ENCODE results near the gene PLAAT2. TPM values are rescaled to one million over a fixed set of nuclear protein-coding genes. Genes with fewer than 3 reads are reported as not detected.

The PLAAT2 gene
- total and polyA plus RNA-seq, 2 of the 13 experiments (the other 11 are each of a cell fraction or from before 2014, with no cell fraction given), result 0.22 TPM; not detected in 1

DNA sequence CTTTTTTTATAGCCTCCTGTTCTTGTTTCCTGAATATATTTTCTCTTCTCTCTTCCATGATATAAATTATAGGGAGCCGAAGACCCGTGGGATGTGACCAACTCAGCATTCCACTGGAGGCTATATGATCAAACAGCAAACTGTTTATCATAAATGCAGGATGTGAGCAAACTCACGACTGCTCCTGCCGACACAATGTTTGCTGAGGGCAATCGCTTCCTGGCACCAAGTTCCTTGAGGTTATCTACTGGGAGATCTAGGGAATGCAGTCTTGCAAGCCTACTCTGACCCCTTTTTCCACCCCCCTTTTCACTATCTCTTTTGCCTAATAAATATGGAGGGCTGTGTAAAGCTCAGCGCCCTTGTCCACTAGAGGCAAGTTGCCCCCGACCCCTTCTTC, 40.0 kb downstream of the PLAAT2 start:
- no TSS peak for BruUV-seq (replicated peaks)
- DNase-seq (ENCODE audit: low spot score), result no peak
- ChIA-PET POLR2A (no interaction called here), CTCF (ENCODE audit: low intra/inter-chr PET ratio, low total read pairs) (no interaction called here)
- Histone ChIP-seq H3K4me3 (replicated peaks in 1 of 3; ENCODE audit: insufficient read depth in 1 of 3, low read depth in 2 of 3, low read length in 3 of 3) (no peak overlapping the region), H2AFZ (ENCODE audit: low read length) (no peak overlapping the region), H3K4me1 (ENCODE audit: insufficient read depth, low read length) (no peaks in the 10 kb centered on the region), H3K79me2 (ENCODE audit: insufficient read depth, low read length) (no peaks in the 10 kb centered on the region), H4K20me1 (ENCODE audit: insufficient read depth, low read length) (no peaks in the 10 kb centered on the region), H3K4me2 (ENCODE audit: low read depth, low read length) (no peak overlapping the region), H3K9ac (ENCODE audit: insufficient read depth, low read depth, low read length) (no peak overlapping the region), H3K27me3 (ENCODE audit: control insufficient read depth in 1 of 2, insufficient read depth in 2 of 2, low read length in 2 of 2) (no peaks in the 10 kb centered on the region), H3K27ac (ENCODE audit: extremely low read length, insufficient read depth, low read length) (no peak overlapping the region), H3K9me3 (ENCODE audit: low read length) (no peaks in the 10 kb centered on the region; the same call in 1 of the 2 replicates), H3K36me3 (replicated peaks in 1 of 2; ENCODE audit: control insufficient read depth in 1 of 2, insufficient read depth in 2 of 2, low read length in 2 of 2) (no peaks in the 10 kb centered on the region)
- in situ Hi-C loops (cut with HindIII; ENCODE audit: extremely low pct_ligation_motif_present, low pct_unique_long_range_greater_than_20kb), result no loop called here
- no peak for ATAC-seq
- intact Hi-C loops (cut with micrococcal nuclease; ENCODE audit: unreplicated experiment), result no loop called here
- FAIRE-seq, result no peak
- 25% methylated on average over 7 of the region's 7 CpGs for WGBS (ENCODE audit: low lambda C conversion rate)
- TF ChIP-seq RELA (CRISPR knock-in tag; IDR thresholded peaks at IDR 0.05), result no peak

DNA sequence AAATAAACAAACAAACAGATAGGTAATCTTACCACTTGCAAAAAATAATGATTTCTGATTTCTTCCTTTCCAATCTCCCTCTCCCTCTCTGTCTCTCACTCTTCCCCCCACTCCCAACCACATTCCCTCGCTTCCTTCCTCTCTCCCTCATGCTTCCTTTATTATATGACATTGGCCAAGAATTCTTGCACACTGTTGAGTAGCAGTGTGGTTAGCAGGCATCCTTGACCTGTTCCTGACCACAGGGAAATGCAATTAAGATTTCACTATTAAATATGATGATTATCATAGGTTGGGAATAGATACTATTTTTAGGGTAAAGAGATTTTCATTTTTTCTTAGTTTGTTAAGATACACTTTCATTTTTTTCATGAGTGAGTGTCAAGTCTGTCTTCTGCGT, 41.3 kb downstream of the PLAAT2 start:
- POLR2A ChIA-PET, result no interaction called here
- CTCF ChIA-PET (ENCODE audit: low intra/inter-chr PET ratio, low total read pairs), result no interaction called here
- H3K9me3 ChIP-seq (ENCODE audit: low read length), result no peaks in the 10 kb centered on the region; the same call in 1 of the 2 replicates

More for the DNA sequence above, 41.3 kb downstream of the PLAAT2 start:
- H3K27ac ChIP-seq (ENCODE audit: extremely low read length, insufficient read depth, low read length), result no peak overlapping the region
- in situ Hi-C loops (cut with HindIII; ENCODE audit: extremely low pct_ligation_motif_present, low pct_unique_long_range_greater_than_20kb) (no loop called here), intact Hi-C loops (cut with micrococcal nuclease; ENCODE audit: unreplicated experiment) (no loop called here)
- ATAC-seq, result no peak
- no peaks in the 10 kb centered on the region for H4K20me1 ChIP-seq (ENCODE audit: insufficient read depth, low read length)
- H3K79me2 ChIP-seq (ENCODE audit: insufficient read depth, low read length), result no peaks in the 10 kb centered on the region
- no peak for DNase-seq (ENCODE audit: low spot score)
- no peak overlapping the region for H3K4me2 ChIP-seq (ENCODE audit: low read depth, low read length)
- FAIRE-seq, result no peak
- no peak overlapping the region for H3K4me3 ChIP-seq (replicated peaks in 1 of 3; ENCODE audit: insufficient read depth in 1 of 3, low read depth in 2 of 3, low read length in 3 of 3)
- no peak overlapping the region for H3K9ac ChIP-seq (ENCODE audit: insufficient read depth, low read depth, low read length)
- no peaks in the 10 kb centered on the region for H3K36me3 ChIP-seq (replicated peaks in 1 of 2; ENCODE audit: control insufficient read depth in 1 of 2, insufficient read depth in 2 of 2, low read length in 2 of 2)
- no peaks in the 10 kb centered on the region for H3K27me3 ChIP-seq (ENCODE audit: control insufficient read depth in 1 of 2, insufficient read depth in 2 of 2, low read length in 2 of 2)
- no peak overlapping the region for H2AFZ ChIP-seq (ENCODE audit: low read length)
- WGBS (ENCODE audit: low lambda C conversion rate), result 72% methylated on average over 2 of the region's 2 CpGs
- TF ChIP-seq GPN1 (CRISPR knock-in tag; IDR thresholded peaks at IDR 0.05; ENCODE audit: borderline replicate concordance), result no peak
- no peak for TF ChIP-seq RFX3 (CRISPR knock-in tag; IDR thresholded peaks at IDR 0.05)
- TF ChIP-seq ZNF670 (CRISPR knock-in tag; IDR thresholded peaks at IDR 0.05; ENCODE audit: borderline replicate concordance), result no peak
- no peak for TF ChIP-seq ZNF781 (CRISPR knock-in tag; IDR thresholded peaks at IDR 0.05; ENCODE audit: borderline replicate concordance, not compliant biosample characterization)
- no peak for TF ChIP-seq ZNF17 (CRISPR knock-in tag; IDR thresholded peaks at IDR 0.05)
- TF ChIP-seq, protein P1, sequence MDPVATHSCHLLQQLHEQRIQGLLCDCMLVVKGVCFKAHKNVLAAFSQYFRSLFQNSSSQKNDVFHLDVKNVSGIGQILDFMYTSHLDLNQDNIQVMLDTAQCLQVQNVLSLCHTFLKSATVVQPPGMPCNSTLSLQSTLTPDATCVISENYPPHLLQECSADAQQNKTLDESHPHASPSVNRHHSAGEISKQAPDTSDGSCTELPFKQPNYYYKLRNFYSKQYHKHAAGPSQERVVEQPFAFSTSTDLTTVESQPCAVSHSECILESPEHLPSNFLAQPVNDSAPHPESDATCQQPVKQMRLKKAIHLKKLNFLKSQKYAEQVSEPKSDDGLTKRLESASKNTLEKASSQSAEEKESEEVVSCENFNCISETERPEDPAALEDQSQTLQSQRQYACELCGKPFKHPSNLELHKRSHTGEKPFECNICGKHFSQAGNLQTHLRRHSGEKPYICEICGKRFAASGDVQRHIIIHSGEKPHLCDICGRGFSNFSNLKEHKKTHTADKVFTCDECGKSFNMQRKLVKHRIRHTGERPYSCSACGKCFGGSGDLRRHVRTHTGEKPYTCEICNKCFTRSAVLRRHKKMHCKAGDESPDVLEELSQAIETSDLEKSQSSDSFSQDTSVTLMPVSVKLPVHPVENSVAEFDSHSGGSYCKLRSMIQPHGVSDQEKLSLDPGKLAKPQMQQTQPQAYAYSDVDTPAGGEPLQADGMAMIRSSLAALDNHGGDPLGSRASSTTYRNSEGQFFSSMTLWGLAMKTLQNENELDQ (CRISPR knock-in tag; IDR thresholded peaks at IDR 0.05; ENCODE audit: borderline replicate concordance), result no peak
- TF ChIP-seq HOXD1 (CRISPR knock-in tag; IDR thresholded peaks at IDR 0.05), result no peak
- no peak for TF ChIP-seq CHCHD3 (CRISPR knock-in tag; IDR thresholded peaks at IDR 0.05)
- TF ChIP-seq ZNF224 (CRISPR knock-in tag; IDR thresholded peaks at IDR 0.05), result no peak
- H3K4me1 ChIP-seq (ENCODE audit: insufficient read depth, low read length), result no peaks in the 10 kb centered on the region
- BruUV-seq (replicated peaks), result no TSS peak
